Neuron (in vitro differentiated cells): ENCODE measurements around the gene MTREX.
A peak's percentile ranks its signal among the peaks of the same experiment; 100 is the strongest.
"Not testable (repeated sequence)": the region's sequence is repeated elsewhere in the genome, so short reads cannot be mapped to it uniquely, and the experiment has no call there.

ENCODE experiments used
- H2AFZ ChIP-seq: one replicate; pipeline ENCODE4 v1.6.1; 2013; ENCODE audit warnings: low read depth, mild to moderate bottlenecking, inconsistent platforms, low read length, moderate library complexity
- H3K27me3 ChIP-seq: one replicate; pipeline ENCODE4 v1.6.1; 2013; ENCODE audit warnings: low read length; ENCODE audit not compliant: insufficient read depth
- H3K36me3 ChIP-seq: one replicate; pipeline ENCODE4 v1.6.1; 2013; ENCODE audit warnings: low read length; ENCODE audit not compliant: insufficient read depth
- H3K4me1 ChIP-seq: one replicate; pipeline ENCODE4 v1.6.1; 2013; ENCODE audit warnings: low read length; ENCODE audit not compliant: insufficient read depth
- H3K4me3 ChIP-seq: 2 replicates; pipeline ENCODE4 v1.5.1; 2013; ENCODE audit warnings: mild to moderate bottlenecking, low read length, moderate library complexity
- H3K9me3 ChIP-seq: one replicate; pipeline ENCODE4 v1.6.1; 2013; ENCODE audit warnings: low read length

MTREX gene

GRCh38 chr5:55308254-55308836 is 556 bp downstream of the MTREX start:
- Histone ChIP-seq H2AFZ (peak overlapping the region; percentile 81), H3K27me3 (no peaks in the 10 kb centered on the region), H3K9me3 (no peaks in the 10 kb centered on the region)

GRCh38 chr5:55313870-55314617 is 6.3 kb downstream of the MTREX start:
- Histone ChIP-seq H3K4me1 (peaks cover 7% of the 10 kb centered on the region), H2AFZ (no peak overlapping the region), H3K36me3 (peaks cover 10% of the 10 kb centered on the region), H3K9me3 (peaks cover 11% of the 10 kb centered on the region), H3K4me3 (no peak overlapping the region), H3K27me3 (no peaks in the 10 kb centered on the region)

More at GRCh38 chr5:55308254-55308836, 556 bp downstream of the MTREX start:
- peaks cover 30% of the 10 kb centered on the region for H3K4me1 ChIP-seq
- H3K36me3 ChIP-seq, result peaks cover 9% of the 10 kb centered on the region
- peak overlapping the region; percentile 86 for H3K4me3 ChIP-seq

- H3K9me3 ChIP-seq, result peaks cover 11% of the 10 kb centered on the region
- H3K27me3 ChIP-seq, result no peaks in the 10 kb centered on the region
- peaks cover 5% of the 10 kb centered on the region for H3K36me3 ChIP-seq
- no peak overlapping the region for H3K4me3 ChIP-seq
- H3K4me1 ChIP-seq, result no peaks in the 10 kb centered on the region
- no peak overlapping the region for H2AFZ ChIP-seq
Observed at GRCh38 chr5:55316289-55316688, 8.5 kb downstream of the MTREX start.

GRCh38 chr5:55316837-55317236 is 9.0 kb downstream of the MTREX start:
- no peak overlapping the region for H3K4me3 ChIP-seq
- no peaks in the 10 kb centered on the region for H3K27me3 ChIP-seq
- peaks cover 2% of the 10 kb centered on the region for H3K36me3 ChIP-seq
- no peak overlapping the region for H2AFZ ChIP-seq
- H3K4me1 ChIP-seq, result no peaks in the 10 kb centered on the region
- peaks cover 11% of the 10 kb centered on the region for H3K9me3 ChIP-seq

GRCh38 chr5:55318237-55318636 is 10.4 kb downstream of the MTREX start:
- H3K4me3 ChIP-seq, H2AFZ ChIP-seq, H3K4me1 ChIP-seq, H3K36me3 ChIP-seq, H3K27me3 ChIP-seq: not testable (repeated sequence)
- peaks cover 11% of the 10 kb centered on the region for H3K9me3 ChIP-seq

GRCh38 chr5:55319491-55319890 is 11.7 kb downstream of the MTREX start:
- peaks cover 5% of the 10 kb centered on the region for H3K36me3 ChIP-seq
- H3K4me1 ChIP-seq, result no peaks in the 10 kb centered on the region
- H3K27me3 ChIP-seq, result no peaks in the 10 kb centered on the region
- peaks cover 8% of the 10 kb centered on the region for H3K9me3 ChIP-seq
- H3K4me3 ChIP-seq, result no peak overlapping the region
- no peak overlapping the region for H2AFZ ChIP-seq

GRCh38 chr5:55320571-55320970 is 12.8 kb downstream of the MTREX start:
- Histone ChIP-seq H3K4me3 (no peak overlapping the region), H2AFZ (no peak overlapping the region), H3K36me3 (peaks cover 5% of the 10 kb centered on the region)

GRCh38 chr5:55324006-55324405 is 16.2 kb downstream of the MTREX start:
- H3K4me3 ChIP-seq, result no peak overlapping the region
- no peaks in the 10 kb centered on the region for H3K4me1 ChIP-seq
- no peak overlapping the region for H2AFZ ChIP-seq
- peaks cover 1% of the 10 kb centered on the region for H3K9me3 ChIP-seq
- peaks cover 29% of the 10 kb centered on the region for H3K36me3 ChIP-seq
- H3K27me3 ChIP-seq, result no peaks in the 10 kb centered on the region

More at GRCh38 chr5:55320571-55320970, 12.8 kb downstream of the MTREX start:
- H3K4me1 ChIP-seq, result no peaks in the 10 kb centered on the region
- H3K27me3 ChIP-seq, result no peaks in the 10 kb centered on the region
- H3K9me3 ChIP-seq, result peaks cover 6% of the 10 kb centered on the region

GRCh38 chr5:55324815-55325418 is 17.1 kb downstream of the MTREX start:
- Histone ChIP-seq H3K9me3 (peaks cover 1% of the 10 kb centered on the region), H2AFZ (no peak overlapping the region), H3K4me3 (no peak overlapping the region), H3K27me3 (no peaks in the 10 kb centered on the region), H3K36me3 (peaks cover 34% of the 10 kb centered on the region), H3K4me1 (no peaks in the 10 kb centered on the region)

- no peaks in the 10 kb centered on the region for H3K27me3 ChIP-seq
- H3K9me3 ChIP-seq, result peaks cover 1% of the 10 kb centered on the region
- no peak overlapping the region for H2AFZ ChIP-seq
- no peak overlapping the region for H3K4me3 ChIP-seq
- H3K36me3 ChIP-seq, result peaks cover 37% of the 10 kb centered on the region
- H3K4me1 ChIP-seq, result no peaks in the 10 kb centered on the region
Observed at GRCh38 chr5:55325621-55326020, 17.8 kb downstream of the MTREX start.

- H2AFZ ChIP-seq, result no peak overlapping the region
- peaks cover 1% of the 10 kb centered on the region for H3K9me3 ChIP-seq
- H3K36me3 ChIP-seq, result peaks cover 52% of the 10 kb centered on the region
- H3K27me3 ChIP-seq, result no peaks in the 10 kb centered on the region
- no peak overlapping the region for H3K4me3 ChIP-seq
- H3K4me1 ChIP-seq, result no peaks in the 10 kb centered on the region
Observed at GRCh38 chr5:55327281-55327680, 19.5 kb downstream of the MTREX start.

GRCh38 chr5:55331321-55331720 is 23.5 kb downstream of the MTREX start:
- H3K9me3 ChIP-seq, result peaks cover under 1% of the 10 kb centered on the region
- no peaks in the 10 kb centered on the region for H3K27me3 ChIP-seq
- no peaks in the 10 kb centered on the region for H3K4me1 ChIP-seq
- H2AFZ ChIP-seq, result no peak overlapping the region
- no peak overlapping the region for H3K4me3 ChIP-seq
- H3K36me3 ChIP-seq, result peaks cover 54% of the 10 kb centered on the region

GRCh38 chr5:55333017-55333416 is 25.2 kb downstream of the MTREX start:
- Histone ChIP-seq H3K27me3 (no peaks in the 10 kb centered on the region), H3K36me3 (peaks cover 47% of the 10 kb centered on the region)

More at GRCh38 chr5:55333017-55333416, 25.2 kb downstream of the MTREX start:
- no peak overlapping the region for H3K4me3 ChIP-seq
- peaks cover 4% of the 10 kb centered on the region for H3K9me3 ChIP-seq
- H3K4me1 ChIP-seq, result no peaks in the 10 kb centered on the region
- no peak overlapping the region for H2AFZ ChIP-seq
